NAMALWA (cell line): ENCODE data around the gene POLN.

Experiments
- DNase-seq: peaks from one replicate; pipeline ENCODE4 v3.0.0-alpha.2; 2015; ENCODE audit warnings: low spot score

The POLN gene

DNA sequence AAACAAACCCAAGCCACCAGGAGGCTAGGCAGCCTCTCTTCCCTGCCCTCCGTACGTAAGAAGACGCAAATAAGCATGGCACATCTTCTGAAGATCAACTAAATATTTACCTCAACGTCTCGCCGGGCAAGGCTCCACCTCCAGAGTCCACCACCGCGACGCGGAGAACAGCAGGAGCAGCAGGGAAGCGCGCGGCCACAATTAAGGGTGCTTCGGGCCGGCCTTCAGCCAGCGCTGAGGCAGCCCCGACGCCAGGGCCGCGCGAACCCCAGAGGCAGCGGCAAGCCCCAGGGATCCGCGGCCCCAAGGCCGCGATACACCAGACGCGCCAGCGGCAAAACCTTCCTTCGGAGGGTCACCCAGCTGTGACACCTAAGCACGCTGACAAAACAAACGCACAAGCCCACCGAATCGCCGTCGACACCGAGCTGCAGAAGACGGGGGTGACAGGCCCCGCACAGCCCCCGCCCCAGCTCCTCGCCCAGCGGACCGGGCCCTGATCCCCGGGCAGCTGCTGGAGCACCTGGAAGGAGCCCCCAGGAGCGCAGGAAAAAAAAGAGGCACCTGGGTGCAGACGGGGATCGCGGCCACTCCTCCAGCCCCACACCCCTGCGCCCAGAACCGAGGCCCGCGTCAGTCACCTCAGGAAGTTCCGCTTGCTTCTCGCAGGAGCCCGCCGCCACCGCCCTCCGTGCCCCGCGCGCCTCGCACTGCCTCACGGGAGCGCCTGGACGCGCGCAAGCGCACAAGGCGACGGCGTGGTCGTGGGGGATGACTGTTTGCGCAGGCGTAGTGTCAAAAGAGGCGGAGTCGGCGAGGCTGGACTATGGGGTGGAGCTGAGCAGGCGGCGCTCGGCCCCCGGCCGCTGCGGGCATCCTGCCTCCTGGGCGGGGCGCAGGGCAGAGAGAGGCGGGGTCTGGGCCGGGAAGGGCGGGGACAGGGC is at the start of gene POLN, which contains the start of gene HAUS3:
POLN (minus strand) TSS at position 712 of the 944 bp plus-strand sequence. CDS start 12,890 bp downstream, outside the sequence.
HAUS3 (minus strand) TSS at position 712 of the 944 bp plus-strand sequence. CDS start 1,175 bp downstream, outside the sequence.
- DNase-seq = peak; percentile 98

DNA sequence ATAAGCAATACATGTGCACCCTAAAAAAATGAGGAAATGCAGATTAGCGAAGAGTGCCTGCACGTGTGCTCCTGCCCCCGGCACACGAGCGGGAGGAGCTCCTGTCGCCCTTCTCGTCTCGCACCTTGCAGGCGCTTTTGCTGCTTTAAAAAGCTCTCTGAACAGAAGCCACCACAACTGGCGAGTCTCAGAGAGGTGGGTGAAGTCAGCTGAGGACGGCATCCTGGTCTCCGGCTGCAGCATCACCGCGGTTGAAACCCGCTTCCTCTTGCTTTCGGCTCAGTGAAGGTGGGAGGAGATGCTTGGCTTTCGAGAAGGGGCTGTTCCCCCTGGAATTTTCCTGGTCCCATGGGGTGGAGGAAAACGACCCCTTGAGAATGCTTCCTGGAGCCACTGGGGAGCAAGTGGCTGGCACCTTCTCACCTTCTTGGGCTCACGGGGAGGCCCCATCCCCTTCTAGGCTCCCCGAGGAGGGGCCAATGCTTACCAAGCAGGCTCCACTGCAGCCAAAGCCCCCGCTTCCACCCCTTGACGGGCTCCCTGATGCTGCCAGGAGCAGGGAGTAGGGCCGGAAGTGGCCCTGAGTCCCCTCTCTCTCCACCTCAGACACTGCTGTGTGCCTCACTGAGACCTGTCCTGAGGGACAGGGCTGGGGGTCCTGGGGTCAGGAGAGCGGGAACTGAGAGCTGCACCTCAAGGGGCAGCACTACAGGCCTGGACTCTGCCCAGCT is 49.2 kb upstream of the POLN start:
- DNase-seq = peak; percentile 56

DNA sequence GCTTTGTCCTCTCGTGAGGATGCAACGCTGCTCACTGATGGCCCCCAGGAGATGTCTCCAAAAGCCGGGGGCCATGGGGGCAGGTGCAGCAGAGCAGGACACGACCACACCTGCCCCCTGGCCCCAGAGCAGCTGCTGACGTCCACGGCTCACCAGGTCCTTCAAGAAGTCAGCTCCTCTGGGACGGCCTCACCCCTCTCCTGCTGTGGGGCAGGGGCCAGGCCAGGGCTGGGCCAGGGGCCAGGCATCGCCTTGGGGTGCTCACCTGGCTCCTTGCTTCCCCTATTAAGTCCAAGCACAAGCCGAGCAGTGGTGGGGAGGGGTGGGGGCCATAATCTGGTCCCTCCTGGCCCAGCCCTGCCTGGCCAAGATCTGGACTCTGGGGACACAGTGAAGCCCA is 48.6 kb upstream of the POLN start:
- no peak for DNase-seq

DNA sequence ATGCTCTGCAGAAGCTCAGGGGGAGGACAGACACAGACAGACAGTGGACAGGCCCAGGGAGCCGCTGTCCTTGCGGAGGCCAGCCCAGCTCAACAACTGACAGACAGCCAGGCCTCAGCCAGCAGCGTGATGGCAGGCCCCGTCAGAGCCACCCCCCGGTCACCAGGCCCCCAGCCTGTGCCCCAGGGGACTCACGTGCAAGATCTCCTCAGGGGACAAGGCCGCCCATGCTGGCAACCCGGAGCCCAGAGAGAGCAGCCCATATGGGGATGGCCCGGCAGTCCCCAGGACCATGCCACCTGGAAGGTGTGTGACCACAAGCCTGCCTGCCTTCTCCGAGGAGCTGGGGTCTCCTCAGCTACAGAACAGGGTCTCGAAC is 48.0 kb upstream of the POLN start:
- no peak for DNase-seq

DNA sequence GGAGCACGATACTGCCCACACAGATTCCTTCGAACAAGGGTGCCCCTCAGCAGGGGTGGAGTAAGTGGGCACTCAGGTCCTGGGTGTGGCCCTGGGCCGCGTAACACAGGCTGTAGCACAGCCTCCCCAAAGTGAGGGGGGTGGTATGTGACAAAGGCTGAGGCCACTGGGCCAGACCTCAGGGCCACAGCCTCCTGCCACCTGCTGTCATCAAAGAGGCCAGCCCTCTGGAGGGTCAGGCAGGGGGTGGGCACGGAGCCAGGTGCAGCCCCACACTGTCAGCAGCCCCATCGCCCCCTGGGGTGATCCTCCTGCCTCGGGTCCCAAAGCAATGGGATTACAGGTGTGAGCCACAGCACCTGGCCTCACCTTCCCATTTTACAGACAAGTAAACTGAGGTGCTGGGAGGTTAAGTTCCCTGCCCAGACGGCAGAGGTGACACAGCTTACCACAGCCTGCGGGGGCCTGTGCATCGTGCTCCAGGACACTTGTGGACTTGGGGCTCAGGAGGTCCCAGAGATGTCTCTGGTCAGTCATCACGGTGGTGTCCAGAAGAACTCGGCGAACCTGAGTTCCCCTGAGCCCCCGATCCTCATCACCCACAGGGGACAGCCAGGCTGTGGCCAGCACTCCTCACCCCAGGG is 47.5 kb upstream of the POLN start:
- DNase-seq = no peak

DNA sequence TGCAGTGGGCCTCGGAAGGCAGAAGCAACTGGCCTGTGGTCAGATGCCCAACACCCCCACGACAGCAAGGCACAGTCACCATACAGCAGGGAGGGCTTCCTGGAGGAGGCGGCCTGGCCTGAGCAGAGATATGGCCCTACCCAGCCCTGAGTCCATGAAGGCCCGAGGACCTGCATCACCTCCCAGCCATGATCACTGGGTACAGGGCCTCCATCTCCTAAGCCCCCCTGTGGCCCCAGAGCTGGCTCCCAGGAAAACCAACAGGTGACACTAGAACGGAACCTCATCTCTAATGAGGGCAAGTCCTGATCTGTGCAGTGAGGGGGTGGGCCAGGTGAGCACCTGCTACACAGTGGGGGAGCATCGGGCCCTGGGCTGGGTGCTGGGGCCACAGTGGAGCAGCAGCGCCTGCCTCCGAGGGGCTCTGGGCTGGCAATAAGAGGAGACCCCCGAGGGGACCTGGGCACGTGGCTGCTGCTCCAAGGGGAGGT is 46.2 kb upstream of the POLN start:
- DNase-seq = no peak

DNA sequence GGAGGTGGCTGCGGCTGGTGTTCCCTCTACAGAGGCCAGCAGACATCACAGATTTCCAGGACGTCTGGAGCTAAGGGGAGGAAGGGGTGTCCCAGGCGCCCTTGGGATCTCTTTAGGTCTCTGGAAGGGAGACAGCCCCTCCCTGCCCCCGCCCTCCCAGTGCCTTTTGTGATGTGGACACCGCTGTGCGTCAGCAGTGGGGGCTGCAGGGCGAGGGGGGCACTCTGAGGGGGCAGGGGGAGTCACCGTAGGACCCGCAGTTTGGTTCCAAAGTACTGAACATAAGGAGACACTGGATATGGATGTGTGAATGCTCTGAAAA is 45.6 kb upstream of the POLN start:
- DNase-seq = no peak

DNA sequence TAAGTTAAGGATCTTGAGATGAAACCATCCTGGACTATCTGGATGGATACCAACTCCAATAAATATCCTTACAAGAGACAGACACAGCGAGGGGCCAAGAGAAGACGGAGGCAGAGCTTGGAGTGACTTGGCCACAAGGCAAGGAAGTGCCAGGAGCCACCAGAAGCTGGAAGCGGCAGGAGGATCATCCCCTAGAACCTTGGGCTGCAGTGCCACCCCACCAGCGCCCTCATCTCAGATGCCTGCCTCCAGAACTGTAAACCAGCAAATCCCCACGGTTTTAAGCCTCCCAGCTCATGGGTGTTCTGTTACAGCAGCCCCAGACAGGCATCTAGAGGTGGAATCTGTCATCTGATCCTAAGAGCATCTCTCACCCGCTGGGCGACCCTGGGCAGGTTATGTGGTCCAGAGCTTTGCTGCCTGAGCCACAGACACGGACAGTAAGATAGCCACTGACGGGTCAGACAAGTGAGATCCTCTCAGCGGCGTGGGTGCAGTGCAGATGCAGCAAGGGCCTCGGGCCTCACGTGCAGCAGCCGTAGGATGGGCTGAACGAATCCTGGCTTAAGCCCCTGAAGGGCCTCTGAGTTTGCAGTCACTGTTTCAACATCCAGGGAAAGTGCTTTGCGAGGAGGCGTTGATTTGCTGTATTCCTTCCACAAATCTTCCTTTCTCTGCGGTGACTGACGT is 45.1 kb upstream of the POLN start:
- no peak for DNase-seq

DNA sequence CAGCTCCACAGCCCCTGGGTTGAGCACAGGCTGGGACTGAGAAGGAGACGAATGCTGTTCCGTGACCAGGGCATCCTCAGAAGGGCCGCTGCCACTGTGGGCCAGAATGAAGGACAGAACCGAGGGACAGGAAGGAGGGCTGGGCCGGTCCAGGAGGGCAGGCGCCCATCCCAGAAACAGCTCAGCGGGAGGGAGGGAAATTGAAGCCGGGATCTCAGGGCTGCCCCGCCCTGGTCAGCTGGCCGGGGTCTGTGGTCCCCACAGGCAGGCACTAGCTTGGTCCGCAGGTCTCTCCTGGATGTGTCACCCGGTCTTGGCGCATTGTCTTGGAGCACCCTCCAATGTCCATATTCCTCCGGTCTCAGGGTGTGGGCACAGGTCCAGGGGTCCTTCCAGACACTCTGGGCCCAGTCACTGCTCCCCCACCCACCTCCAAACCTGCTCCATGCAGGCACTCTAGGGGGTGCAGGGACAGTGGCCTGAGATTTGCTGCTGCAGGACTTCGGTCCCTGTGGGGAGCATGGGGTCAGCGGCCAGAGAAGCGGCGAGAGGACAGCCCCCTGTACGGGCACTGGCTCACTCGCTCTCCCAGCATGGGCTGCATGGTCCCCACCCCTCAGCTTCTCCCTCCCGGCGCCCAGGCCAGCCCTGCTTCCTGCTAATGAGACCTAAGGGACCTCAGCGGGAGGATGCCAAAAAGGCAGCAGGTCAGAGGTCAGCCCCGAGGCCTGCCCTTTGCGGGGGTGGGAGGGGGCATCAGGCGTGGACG is 43.9 kb upstream of the POLN start:
- no peak for DNase-seq

DNA sequence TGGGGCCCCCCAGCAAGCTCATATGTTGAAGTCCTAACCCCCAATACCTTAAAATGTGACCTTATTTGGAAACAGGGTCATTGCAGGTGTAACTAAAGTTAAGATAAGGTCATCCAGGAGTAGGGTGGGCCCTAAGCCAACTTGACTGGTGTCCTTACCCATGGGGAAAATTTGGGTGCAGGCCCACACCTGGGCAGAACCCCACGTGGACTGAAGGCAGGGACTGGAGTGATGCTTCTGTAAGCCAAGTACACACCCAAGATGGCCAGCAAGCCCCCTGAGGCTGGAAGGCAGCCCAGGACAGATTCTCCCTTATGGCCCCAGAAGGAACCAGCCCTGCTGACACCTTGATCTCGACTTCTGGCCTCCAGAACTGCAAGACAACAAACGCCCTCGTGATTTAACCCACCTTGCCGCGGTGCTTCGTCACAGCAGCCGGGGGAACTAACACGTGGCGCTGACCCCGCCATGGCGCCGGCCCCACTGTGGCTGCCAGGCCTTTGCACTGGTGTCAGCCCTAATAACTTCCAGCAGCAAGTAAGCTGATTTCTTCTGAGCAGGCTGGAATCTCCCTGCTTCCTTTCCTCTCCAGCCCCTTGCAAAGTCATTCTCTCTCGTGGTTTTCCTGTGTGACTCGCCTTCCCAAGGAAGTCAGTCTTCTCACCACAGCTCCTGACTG is 43.2 kb upstream of the POLN start:
- no peak for DNase-seq

DNA sequence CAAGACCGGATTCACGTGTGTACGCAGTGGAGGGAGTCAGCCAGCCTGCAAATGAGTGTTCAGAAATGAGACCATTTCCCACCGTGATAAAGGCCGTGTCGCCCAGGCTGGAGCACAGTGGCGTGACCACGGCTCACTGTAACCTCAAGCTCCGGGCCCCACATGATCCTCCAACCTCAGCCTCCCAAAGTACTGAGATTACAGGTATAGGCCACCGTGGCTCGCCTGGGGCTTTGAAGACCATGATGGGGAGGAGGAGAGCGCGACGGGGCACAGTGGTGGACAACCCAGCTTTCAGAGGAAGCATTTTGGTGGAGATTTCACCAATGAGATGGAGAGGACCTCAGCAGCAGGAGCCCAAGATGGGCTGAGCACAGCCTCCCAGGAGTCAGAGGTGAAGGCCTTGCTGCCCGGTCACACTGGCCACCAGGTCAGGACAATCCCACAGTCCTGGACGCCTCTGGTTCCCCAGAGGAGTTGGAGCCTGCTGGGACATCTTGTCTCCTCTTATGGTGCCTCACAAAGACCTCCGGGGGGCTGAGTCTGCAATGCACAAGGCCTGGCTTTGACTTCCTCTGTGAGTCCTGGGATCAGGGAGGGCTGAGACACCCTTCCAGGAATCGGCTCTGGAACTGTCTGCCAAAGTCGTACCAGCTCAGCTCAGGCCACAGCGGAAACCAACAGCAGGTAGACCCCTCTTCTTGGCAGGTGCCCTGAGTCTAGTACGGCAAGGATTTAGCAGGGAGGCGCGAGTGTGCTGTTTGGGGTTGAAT is 42.4 kb upstream of the POLN start:
- no peak for DNase-seq

DNA sequence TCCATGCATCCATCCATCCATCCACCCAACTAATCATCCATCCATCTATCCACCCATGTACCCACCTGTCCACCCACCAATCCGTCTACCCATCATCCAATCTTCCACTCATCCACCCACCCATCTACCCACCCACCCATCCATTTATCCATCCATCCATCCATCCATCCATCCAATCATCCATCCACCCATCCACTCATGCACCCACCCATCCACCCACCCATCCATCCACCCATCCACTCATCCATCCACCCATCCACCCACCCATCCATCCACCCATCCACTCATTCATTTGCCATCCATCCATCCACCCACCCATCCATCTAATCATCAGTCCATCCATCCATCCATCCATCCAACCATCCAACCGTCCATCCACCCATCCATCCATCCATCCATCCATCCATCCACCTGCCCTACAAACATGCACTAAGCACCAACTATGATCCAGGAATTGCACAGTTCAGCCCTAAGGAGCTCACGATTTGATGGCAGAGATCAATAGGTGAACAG is 41.3 kb upstream of the POLN start:
- DNase-seq = no peak

DNA sequence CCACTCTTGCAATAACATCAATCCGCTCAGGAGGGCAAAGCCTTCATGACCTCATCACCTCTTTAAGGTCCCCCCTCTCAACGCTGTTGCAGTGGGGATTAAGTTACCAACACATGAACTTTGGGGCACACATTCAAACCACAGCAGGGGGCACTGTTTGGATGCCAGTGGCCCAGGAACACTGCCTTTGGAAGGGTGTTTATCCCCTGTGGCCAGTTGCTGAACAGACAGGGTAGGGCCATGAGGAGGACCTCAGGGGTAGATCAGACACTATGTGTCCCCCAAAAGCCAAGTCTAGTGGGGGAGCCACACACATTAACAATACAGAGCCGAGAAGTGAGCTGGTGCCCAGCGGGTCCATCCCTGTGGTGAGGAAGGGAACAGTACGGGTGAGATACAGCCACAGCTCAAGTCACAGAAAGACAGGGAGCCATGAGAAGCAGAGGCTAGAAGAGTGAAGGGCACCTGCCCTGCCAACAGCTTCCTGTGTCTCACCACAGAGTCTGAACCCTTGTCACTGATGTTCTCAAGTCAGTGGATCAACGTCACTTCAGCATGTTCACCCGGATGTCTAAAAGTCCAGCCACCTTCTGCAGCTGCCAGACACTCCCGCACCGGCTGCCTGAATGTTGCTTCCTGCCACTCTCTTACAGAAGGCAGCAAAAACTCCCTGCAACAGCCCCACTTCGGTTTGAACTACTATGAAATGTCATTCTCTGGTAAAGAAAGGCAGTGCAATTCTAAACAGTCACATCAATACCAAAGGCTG is 39.8 kb upstream of the POLN start:
- DNase-seq = peak; percentile 90

DNA sequence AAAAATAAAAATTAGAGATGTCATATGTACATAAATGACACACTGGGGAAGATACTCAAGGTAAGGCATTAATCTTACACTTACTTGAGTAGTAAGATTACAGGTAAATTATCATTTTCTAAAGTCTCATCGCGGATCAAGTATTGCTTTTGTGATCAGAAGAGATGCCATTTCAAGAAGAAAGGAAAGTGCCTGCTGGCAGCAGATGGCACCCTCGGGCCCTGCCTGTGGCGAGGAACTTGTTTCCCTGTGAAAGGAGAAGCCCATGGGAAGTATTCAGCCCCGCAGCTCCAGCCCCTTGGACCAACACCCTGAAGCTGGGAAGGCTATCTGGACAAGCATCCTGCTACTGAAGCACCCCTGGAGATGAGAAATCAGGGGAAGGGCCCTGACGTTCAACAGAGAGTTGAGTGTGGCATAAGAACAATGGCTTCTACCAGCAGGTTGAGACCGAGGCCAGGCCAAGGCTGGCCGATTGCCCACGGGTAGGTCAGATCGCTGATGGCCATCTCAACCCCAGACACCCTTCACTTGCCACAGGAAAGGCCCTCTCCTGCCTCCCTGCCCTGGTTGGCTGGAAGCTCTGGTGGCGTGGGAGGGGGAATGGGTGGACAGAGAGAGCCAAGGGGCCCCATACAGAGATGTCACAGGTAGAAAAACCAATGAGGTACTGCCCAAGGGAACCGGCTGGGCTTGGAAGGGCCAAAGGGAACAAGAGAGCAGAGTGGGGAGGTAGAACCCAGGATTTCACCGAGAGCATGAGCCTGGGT is 38.8 kb upstream of the POLN start:
- DNase-seq = no peak

DNA sequence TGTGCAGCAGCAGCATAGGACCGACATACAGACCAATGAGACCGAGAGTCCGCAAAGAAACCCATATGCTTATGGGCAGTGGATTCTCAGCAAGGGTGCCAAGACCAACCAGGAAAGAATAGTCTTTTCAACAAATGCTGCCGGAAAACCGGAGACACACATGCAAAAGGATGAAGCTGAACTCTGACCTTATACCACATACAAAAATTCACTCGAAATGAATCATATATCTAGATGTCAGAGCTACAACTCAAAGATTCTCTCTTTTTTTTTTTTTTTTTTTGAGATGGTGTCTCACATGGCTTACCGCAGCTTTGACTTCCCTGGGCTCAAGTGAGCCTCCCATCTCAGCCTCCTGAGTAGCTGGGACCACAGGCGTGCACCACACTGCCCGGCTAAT is 36.0 kb upstream of the POLN start:
- DNase-seq = no peak

DNA sequence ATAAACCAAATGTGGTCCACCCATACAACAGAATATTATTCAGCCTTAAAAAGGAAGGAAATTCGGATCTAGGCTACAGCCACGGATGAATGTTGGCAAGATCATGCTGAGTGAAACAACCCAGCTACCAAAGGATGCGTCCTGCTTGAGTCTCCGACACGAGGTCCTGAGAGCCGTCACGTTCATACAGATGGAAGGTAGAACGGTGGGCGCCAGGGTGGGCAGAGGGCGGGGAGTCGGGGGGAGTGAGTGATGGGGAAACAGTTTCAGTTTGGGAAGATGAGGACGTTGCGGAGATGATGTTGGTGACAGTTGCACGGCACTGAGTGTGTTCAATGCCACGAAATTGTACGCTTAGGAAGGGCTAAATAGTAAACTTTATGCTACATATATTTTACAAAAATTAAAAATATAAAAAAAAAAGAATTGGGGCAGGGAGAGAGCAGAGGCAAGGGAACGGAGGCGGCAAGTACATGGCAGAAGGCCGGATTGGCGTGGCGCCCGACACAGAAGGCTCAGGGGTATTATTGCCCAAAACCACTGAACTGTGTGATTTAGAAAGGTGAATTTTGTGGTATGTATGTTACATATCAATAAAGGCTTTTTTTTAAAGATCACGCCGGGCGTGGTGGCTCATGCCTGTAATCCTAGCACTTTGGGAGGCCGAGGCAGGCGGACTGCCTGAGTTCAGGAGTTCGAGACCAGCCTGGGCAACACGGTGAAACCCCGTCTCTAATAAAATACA is 34.8 kb upstream of the POLN start:
- DNase-seq = no peak

DNA sequence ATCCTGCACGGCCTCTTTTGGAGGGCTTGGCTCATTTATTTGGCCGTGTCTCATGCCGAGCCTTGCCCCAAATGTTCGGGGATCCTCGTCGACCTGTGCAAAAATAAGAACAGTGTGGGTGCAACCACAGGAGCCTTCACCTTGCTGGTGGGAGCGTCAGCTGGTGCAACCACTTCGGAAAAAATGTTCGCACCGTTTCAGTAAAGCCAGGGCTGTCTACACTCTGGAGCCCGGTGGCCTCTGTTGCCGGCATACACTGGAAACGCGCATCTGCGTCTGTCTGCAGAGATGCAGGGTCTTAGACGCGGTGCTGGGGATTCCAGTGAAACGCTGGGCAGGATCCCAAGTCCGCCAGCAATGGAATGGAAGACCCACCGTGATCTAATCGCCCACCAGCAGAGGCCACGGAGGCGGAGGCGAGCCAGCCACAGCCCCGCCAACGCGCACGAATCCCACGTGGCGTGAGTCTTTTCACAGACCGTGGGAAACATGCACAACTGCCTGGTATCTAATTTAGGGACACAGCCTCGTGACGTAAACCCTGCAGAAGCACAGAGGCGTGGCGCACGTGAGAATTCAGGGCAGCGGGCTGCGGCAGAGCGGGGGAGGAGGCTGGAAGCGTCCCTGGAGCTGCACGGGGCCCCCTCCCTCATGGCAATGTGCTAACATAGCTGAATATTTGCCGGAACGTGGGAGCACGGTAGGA is 33.8 kb upstream of the POLN start:
- DNase-seq = no peak
